ENCODE data around the gene LMNTD1.
"Not testable (repeated sequence)": the region's sequence is repeated elsewhere in the genome, so short reads cannot be mapped to it uniquely, and the experiment has no call there.

LMNTD1 gene

DNA sequence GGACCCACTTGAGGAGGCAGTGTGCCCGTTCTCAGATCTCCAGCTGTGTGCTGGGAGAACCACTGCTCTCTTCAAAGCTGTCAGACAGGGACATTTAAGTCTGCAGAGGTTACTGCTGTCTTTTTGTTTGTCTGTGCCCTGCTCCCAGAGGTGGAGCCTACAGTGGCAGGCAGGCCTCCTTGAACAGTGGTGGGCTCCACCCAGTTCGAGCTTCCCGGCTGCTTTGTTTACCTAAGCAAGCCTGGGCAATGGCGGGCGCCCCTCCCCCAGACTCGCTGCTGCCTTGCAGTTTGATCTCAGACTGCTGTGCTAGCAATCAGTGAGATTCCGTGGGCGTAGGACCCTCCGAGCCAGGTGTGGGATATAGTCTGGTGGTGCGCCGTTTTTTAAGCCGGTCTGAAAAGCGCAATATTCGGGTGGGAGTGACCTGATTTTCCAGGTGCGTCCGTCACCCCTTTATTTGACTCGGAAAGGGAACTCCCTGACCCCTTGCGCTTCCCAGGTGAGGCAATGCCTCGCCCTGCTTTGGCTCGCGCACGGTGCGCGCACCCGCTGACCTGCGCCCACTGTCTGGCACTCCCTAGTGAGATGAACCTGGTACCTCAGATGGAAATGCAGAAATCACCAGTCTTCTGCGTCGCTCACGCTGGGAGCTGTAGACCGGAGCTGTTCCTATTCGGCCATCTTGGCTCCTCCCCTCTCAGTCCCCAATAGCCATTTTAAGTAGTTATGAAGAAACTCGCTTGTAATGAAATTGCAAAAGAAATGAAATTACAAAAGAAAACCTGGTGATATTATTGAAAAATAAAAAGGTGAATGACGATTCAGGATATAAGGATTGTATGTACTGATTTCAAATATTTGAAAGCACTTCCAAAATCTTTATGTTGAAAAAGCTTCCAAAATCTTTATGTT, 63.9 kb downstream of the LMNTD1 start:
- not testable (repeated sequence) for DNase-seq

- DNase-seq: no peak
Observed at GRCh38 chr12:25482625-25483024, 70.5 kb downstream of the LMNTD1 start.

GRCh38 chr12:25480145-25480544, 72.9 kb downstream of the LMNTD1 start:
- DNase-seq: no peak

GRCh38 chr12:25477217-25477616, 75.9 kb downstream of the LMNTD1 start:
- no peak for DNase-seq

DNA sequence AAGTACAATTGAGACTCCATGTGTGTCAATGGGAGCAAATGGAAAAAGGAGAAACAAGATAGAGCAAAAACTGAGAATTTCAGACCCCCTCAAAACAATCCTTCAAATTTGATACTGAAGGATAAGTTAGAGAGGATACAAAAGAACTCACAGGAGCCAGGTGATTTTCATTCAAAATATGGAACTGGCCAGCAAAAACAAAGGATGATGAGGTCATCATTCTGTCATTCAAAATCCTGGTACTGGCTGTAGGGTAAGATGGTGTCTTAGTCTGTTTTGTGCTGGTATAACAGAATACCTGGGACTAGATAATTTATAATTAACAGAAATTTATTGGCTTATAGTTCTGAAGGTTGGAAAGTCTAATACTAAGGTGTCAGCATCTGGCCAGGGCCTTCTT, 80.6 kb downstream of the LMNTD1 start:
- no peak for DNase-seq

DNA sequence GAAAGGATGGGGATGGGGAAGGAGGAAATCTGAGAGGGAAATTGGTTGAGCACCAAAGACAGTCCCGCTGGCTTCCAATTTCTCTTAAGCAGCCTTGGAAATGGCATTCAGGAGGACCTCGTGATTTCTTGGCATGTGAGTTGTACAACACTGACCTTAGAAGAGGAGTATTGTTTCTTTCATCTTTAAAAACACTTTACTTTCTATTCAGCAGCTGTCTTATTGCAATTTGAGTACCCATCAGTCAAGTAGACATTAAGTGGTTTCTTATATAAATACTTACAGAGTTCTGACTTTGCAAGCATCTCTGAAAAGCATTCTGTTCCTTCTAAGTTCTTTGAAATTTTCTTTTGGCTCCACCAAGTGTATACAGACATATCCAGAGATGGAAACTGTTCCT, 83.2 kb downstream of the LMNTD1 start:
- no peak for DNase-seq

DNA sequence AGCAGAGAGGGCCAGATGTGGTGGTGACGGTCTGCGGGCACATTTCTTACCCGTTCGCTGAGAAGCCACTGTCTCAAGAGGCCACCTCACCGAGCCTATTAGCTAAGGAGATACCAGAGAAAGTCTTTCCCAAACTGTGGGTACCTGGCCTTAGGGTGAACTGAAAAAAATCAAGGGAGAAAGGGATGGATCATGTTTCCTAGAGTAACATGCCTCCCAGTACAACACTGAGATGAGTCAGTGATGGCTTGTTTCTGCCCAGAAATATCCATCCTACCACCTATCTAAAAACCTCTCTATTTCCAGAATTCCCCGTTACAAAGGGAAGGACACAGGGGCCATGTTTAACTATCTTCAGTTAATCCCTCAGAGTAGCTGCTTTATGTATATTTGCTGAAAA, 83.7 kb downstream of the LMNTD1 start:
- DNase-seq: no peak

DNA sequence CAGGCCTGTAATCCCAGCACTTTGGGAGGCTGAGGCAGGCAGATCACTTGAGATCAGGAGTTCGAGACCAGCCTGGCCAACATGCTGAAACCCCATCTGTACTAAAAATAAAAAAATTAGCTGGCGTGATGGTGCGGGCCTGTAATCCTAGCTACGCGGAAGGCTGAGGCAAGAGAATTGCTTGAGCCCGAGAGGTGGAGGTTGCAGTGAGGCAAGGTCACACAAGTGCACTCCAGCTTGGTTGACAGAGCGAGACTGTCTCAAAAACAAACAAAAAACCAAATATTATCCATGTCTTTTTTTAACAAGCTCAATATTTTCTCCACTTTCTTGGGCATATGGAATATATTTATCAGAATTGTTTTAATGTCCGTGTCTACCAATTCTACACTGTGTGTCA, 89.6 kb downstream of the LMNTD1 start:
- DNase-seq: no peak

DNA sequence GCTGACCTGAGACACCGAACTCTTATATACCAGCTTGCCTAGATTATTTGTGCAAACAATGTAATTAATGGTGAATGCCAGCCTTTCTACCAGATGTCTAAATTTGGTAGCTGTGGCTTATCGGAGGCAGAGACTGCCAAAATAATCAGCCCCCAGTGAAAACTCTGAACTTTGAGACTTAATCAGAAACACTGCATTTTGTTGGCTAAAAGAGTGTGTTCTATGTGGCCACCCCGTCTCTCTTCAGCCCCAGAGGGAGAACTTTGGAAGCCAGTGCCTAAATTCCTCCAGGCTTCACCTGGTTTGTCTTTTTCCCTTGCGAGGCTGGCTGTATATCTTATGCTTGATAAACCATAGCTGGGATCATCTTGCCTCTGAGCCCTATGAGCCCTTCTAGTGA, 90.1 kb downstream of the LMNTD1 start:
- no peak for DNase-seq

GRCh38 chr12:25459541-25459951, 93.5 kb downstream of the LMNTD1 start:
- DNase-seq: no peak

- DNase-seq: peak; percentile 11
Observed at GRCh38 chr12:25458047-25458552, 95.0 kb downstream of the LMNTD1 start.

GRCh38 chr12:25456474-25456873, 96.6 kb downstream of the LMNTD1 start:
- no peak for DNase-seq

DNA sequence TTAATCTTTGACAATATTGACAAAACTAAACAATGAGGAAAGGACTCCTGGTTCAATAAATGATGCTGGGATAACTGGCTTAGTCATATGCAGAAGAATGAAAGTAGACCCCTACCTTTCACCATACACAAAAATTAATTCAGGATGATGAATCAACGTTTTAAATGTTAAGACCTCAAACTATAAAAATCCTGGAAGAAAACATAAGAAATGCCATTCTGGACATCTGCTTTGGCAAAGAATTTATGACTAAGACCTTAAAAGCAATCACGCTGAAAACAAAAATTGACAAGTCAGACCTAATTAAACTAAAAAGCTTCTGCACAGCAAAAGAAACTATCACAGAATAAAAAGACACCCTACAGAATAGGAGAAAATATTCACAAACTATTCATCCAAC, 97.4 kb downstream of the LMNTD1 start:
- DNase-seq: no peak

DNA sequence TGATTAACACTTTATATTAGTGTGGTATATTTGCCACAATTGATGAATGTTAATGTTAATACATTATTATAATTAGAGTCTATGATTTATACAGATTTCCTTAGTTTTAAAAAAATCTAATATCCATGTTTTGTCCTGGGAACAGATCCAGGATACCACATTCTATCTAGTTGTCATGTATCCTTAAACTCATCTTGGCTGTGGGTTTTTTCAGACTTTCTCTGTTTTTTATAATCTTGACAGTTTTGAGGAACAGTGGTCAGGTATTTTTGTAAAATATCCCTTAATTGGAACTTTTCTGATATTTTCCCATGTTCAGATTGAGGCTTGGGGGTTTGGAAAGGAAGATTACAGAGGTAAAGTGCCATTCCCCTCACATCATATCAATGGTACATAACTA, 104.1 kb downstream of the LMNTD1 start:
- no peak for DNase-seq

DNA sequence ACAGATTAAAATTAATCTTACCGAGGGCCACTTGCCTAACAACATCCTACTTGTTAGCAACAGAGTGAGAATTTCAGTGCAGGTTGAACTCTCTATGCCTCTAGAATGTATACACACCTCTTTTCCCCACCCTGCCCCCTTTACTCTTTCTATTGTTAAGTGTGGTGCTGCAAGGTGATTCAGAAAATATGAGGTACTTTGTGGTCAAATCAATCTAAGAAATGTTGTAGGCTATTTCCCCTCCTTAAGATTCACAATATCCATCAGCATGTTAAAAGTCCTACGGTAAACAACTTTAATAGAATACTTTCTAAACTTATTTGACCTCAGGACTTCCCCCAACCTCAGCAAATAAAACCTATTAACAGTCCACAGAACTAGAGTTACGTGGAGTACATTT, 106.0 kb downstream of the LMNTD1 start:
- DNase-seq: no peak

DNA sequence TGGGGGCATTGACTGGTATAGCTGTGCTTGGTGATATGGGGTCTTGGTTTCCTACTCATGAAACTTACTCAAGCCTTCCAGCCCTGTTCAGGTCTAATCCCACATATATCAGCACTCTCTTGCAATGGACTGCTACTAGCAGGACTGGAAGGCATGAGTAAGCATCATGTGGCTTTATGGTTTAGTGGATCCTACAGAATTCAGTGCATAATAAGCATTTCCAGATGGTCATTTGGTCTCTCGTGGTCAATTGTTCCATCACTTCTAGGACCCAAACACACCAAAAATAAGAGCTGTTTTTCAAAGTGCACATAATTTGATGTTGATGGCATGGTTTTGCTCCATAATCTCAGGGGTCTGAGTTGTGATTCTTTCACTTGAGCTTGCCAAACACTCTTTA, 114.4 kb downstream of the LMNTD1 start:
- no peak for DNase-seq

DNA sequence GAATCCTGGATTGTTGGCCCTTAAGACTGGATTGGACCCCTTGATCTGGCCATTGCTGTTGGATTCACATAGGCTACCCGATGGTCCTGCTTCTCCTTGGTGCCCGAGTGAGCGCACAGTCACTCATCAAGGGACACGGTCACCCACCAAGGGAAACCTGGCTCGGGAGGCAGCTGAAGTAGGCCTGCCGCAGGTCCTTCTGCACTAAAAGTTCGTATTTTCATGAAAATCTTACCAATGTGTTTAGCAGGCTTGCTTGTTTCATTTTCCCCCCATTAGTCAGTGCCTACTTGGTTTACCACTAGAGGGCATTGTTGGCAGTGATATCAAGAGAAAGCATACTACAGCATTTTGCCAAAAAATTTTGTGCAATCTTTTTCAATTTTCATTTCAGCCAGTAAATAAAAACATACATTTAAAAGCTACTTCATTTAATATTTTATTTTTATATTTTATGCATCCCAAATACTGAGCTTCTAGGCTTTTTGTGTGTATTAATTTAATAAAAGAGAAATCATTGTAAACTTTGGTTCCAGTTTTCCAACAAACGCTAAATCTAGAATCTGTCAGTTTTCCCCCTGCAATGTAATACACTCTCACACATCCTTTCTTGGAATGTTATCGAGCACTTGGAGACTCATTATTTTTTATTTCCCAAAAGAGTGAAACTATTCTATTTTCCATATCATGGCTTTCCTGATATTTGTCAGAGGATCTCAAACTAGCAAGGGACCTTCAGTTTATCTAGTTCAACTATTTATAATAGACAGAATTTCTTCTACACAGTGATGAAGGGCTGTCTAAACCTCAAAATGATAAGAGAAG, 116.7 kb downstream of the LMNTD1 start:
- peak; percentile 19 for DNase-seq

DNA sequence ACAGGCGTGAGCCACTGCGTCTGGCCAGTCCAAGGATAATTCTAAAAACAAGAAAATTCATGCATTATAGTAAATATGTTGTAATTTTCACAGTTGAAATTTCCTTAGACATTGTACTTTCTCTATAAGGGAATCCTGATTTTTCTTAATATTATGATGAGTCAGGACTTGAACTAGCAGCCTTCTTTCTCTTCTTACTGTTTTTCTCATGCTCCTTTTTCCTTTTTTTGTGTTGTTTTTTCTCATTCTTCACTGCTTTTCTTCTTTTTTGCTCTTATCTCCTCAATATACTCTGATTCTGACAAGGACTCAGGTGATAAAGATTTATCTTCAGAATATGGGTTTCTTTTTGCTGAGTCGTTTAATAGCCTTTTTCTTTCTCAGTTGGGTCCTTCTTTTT, 117.7 kb downstream of the LMNTD1 start:
- DNase-seq: no peak

- DNase-seq: no peak
Observed at GRCh38 chr12:25434515-25434914, 118.6 kb downstream of the LMNTD1 start.

DNA sequence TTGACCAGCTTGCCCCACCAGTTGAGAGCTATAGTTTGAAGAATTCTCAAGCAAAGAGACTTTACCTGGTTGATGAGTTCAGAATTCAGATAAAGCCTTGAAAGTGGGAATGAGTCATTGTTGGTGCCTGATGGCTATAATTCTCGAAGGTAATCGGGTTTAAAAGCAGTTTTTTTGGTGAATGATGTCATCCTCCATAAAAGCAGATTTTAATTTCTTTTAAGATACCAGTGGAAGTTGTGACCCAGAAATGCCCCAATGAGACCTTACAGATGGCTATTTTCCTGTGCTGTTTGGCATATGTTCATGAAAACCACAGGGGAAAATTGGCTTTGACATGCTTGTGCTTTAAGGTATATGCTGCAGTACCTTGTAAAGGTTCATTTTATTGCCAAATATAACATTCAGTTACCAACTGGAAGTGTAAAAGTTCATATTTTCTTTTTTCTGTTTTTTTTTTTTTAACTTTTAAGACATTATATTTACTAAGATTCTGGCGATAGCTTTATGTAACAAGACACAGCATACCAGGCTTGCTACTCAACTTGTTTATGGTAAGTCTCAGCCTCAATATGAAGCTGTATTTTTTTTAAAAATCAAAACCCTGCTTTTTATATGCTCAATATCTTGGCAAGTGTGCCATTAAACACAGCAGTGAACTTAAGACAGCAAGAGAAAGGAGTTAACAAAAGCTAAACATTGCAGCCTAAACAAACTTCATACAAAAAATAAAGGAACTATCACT, 119.3 kb downstream of the LMNTD1 start:
- no peak for DNase-seq

DNA sequence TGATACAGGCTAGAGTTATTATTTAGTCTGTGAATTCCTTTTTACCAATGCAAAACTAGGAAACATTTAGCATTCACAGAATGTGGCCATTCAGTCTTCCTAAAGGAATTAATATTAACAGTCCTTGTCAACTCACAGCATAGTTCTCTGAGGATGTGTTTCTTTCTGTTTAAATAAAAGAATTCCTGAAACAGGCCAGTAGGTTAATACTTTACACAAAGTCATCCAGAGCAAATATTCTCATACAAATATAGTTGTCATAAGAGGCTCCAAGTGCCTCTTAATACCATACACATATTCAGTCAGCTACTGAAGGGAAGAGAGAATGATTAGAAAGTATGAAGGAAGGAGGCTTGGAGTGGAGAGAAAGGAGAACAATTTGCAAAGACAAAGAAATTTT, 120.1 kb downstream of the LMNTD1 start:
- DNase-seq: no peak

GRCh38 chr12:25427337-25428249, 125.5 kb downstream of the LMNTD1 start:
- no peak for DNase-seq

Measured in 8988T (cell line).